PC-3 (cell line): ENCODE results near the gene ZNF337.

ENCODE experiments used
- CTCF ChIP-seq: fragments of 300-600 bp; sonication (generic); conservative IDR thresholded peaks from 2 replicates; pipeline ENCODE4 v1.5.1; 2017; ENCODE audit warnings: antibody characterized with exemption, low read depth, mild to moderate bottlenecking, low read length
- EZH2 ChIP-seq: fragments of 300-600 bp; sonication (generic); IDR thresholded peaks from one replicate; pipeline ENCODE4 v1.6.1; 2017; ENCODE audit warnings: antibody characterized with exemption, mild to moderate bottlenecking, low read length; ENCODE audit not compliant: unreplicated experiment
- EZH2phosphoT487 ChIP-seq: fragments of 300-600 bp; sonication (generic); IDR thresholded peaks from 2 replicates; pipeline ENCODE4 v1.6.1; 2018; ENCODE audit warnings: mild to moderate bottlenecking, antibody characterized with exemption, low read length, borderline replicate concordance

GRCh38 chr20:25726357-25726756, 29.7 kb upstream of the ZNF337 start:
- no peak for TF ChIP-seq CTCF
- no peak for TF ChIP-seq EZH2phosphoT487
- no peak for TF ChIP-seq EZH2
